GM12878 (cell line): ENCODE results near the gene FNDC11. TPM values are rescaled to one million over a fixed set of nuclear protein-coding genes. Genes with fewer than 3 reads are reported as not detected.

ENCODE experiments used
- ATAC-seq: fragments of 200-7000 bp; cut with Tn5 transposase; 3 replicates; pipeline ENCODE4 v1.9.1; 2020; ENCODE audit warnings: mild to moderate bottlenecking, moderate library complexity
- BruUV-seq: library from RNA; stranded (reverse); fragments of 400-500 nt; replicated peaks from 2 replicates; lab custom pipeline; 2021; lab: Mats Ljungman, UMichigan
- CTCF ChIA-PET: fragments of 300-600 bp; sonication (Branson Sonifier 250); formaldehyde crosslinking; extraction: SDS; loops from one replicate; lab custom pipeline; 2021; ENCODE audit warnings: inconsistent platforms; lab: Yijun Ruan, JAX
- POLR2A ChIA-PET: fragments of 350-600 bp; formaldehyde crosslinking; extraction: SDS; loops from one replicate; lab custom pipeline; 2021; ENCODE audit warnings: inconsistent platforms; lab: Charles Lee
- RAD21 ChIA-PET: fragments of 300-600 bp; sonication (Branson Sonifier 250); formaldehyde crosslinking; loops from one replicate; lab custom pipeline; 2023; ENCODE audit warnings: antibody characterized with exemption; ENCODE audit not compliant: unreplicated experiment; lab: Charles Lee
- SMC1A ChIA-PET: fragments of 300-600 bp; sonication (Branson Sonifier 250); formaldehyde crosslinking; loops from one replicate; lab custom pipeline; 2023; ENCODE audit not compliant: unreplicated experiment, uncharacterized antibody; lab: Charles Lee
- DNase-seq: peaks from one replicate; pipeline ENCODE4 v3.0.0-alpha.2; 2011; ENCODE audit warnings: low read depth, low spot score
- FAIRE-seq: peaks from 3 replicates; lab custom pipeline; 2011; peaks lifted over from hg19 to GRCh38; lab: Jason Lieb, UNC
- H2AFZ ChIP-seq: 2 replicates; pipeline ENCODE4 v1.6.0; 2011; ENCODE audit warnings: low read depth, low read length, control low read depth; ENCODE audit not compliant: control insufficient read depth
- H3K27ac ChIP-seq: 2 replicates; pipeline ENCODE4 v1.5.1; 2011; ENCODE audit warnings: control low read depth; ENCODE audit not compliant: control insufficient read depth, insufficient read depth
- H3K27me3 ChIP-seq, 2 experiments: replicated peaks in 1 of 2; 2 replicates each; pipeline versions ENCODE4 v1.6.0 to v1.6.1; 2011; ENCODE audit warnings: low read length in 1 of 2; ENCODE audit not compliant: control insufficient read depth in 2 of 2, insufficient read depth in 2 of 2
- H3K36me3 ChIP-seq, 2 experiments: 2 replicates each; pipeline ENCODE4 v1.5.1; 2011; ENCODE audit warnings: low read length in 1 of 2; ENCODE audit not compliant: control insufficient read depth in 2 of 2, insufficient read depth in 2 of 2
- H3K4me1 ChIP-seq: 2 replicates; pipeline ENCODE4 v1.6.1; 2011; ENCODE audit warnings: mild to moderate bottlenecking, low read length, moderate library complexity, mixed read lengths; ENCODE audit not compliant: control insufficient read depth, insufficient read depth
- H3K4me2 ChIP-seq: 2 replicates; pipeline ENCODE4 v1.6.0; 2011; ENCODE audit warnings: control low read depth; ENCODE audit not compliant: control insufficient read depth, insufficient read depth
- H3K4me3 ChIP-seq: fragments of 200-600 bp; sonication (generic); 2 replicates; pipeline ENCODE4 v1.5.1; 2016
- H3K79me2 ChIP-seq: 2 replicates; pipeline ENCODE4 v1.6.0; 2011; ENCODE audit warnings: low read length; ENCODE audit not compliant: control insufficient read depth, insufficient read depth
- H3K9ac ChIP-seq: 2 replicates; pipeline ENCODE4 v1.8.0; 2011; ENCODE audit warnings: low read length, control low read depth, mixed read lengths; ENCODE audit not compliant: control insufficient read depth, insufficient read depth
- H3K9me3 ChIP-seq: replicated peaks from 3 replicates; pipeline ENCODE4 v1.5.1; 2011; ENCODE audit warnings: mild to moderate bottlenecking, low read length; ENCODE audit not compliant: control insufficient read depth, insufficient read depth
- H4K20me1 ChIP-seq: 2 replicates; pipeline ENCODE4 v1.6.0; 2011; ENCODE audit not compliant: control insufficient read depth, insufficient read depth
- CREM ChIP-seq: IDR thresholded peaks from 2 replicates; pipeline ENCODE4 v1.6.1; 2014; ENCODE audit warnings: antibody characterized with exemption, low read depth
- JUND ChIP-seq: IDR thresholded peaks from 2 replicates; pipeline ENCODE4 v1.6.1; 2012; ENCODE audit warnings: low read depth, mild to moderate bottlenecking, low read length, improper control_type of control experiment, moderate library complexity
- KDM1A ChIP-seq: fragments of 200-600 bp; sonication (generic); IDR thresholded peaks from 2 replicates; pipeline ENCODE4 v1.6.1; 2016; ENCODE audit warnings: borderline replicate concordance
- MEF2A ChIP-seq: IDR thresholded peaks from 2 replicates; pipeline ENCODE4 v1.6.1; 2011; ENCODE audit warnings: low read depth, mild to moderate bottlenecking, low read length, moderate library complexity; ENCODE audit not compliant: insufficient read depth
- MTA2 ChIP-seq: fragments of 450-650 bp; IDR thresholded peaks from 2 replicates; pipeline ENCODE4 v1.6.1; 2016; ENCODE audit warnings: low read depth, mild to moderate bottlenecking, moderate library complexity
- MYB ChIP-seq: fragments of 150-350 bp; IDR thresholded peaks from 2 replicates; pipeline ENCODE4 v1.6.1; 2014; ENCODE audit warnings: mild to moderate bottlenecking, low read depth, low read length, borderline replicate concordance
- NFYB ChIP-seq: IDR thresholded peaks from 2 replicates; pipeline ENCODE4 v1.6.1; 2011; ENCODE audit warnings: low read depth, mild to moderate bottlenecking, low read length, improper control_type of control experiment, moderate library complexity; ENCODE audit not compliant: insufficient read depth
- POLR2A ChIP-seq: IDR thresholded peaks from 2 replicates; pipeline ENCODE4 v1.6.1; 2011; ENCODE audit warnings: low read depth, mild to moderate bottlenecking, low read length
- RBBP5 ChIP-seq: fragments of 200-600 bp; sonication (generic); conservative IDR thresholded peaks from 2 replicates; pipeline ENCODE4 v1.6.1; 2016
- RFX5 ChIP-seq: IDR thresholded peaks from 2 replicates; pipeline ENCODE4 v1.6.1; 2011; ENCODE audit warnings: low read depth, low read length, improper control_type of control experiment
- RUNX3 ChIP-seq: IDR thresholded peaks from 2 replicates; pipeline ENCODE4 v1.6.1; 2012; ENCODE audit warnings: low read length, inconsistent platforms
- SMC3 ChIP-seq: IDR thresholded peaks from 2 replicates; pipeline ENCODE4 v1.6.1; 2011; ENCODE audit warnings: low read length, improper control_type of control experiment, borderline replicate concordance
- SRF ChIP-seq, 2 experiments: IDR thresholded peaks; 2 replicates each; pipeline ENCODE4 v1.6.1; 2011; ENCODE audit warnings: low read depth in 2 of 2, low read length in 2 of 2, mild to moderate bottlenecking in 1 of 2, moderate library complexity in 1 of 2
- TCF7 ChIP-seq: IDR thresholded peaks from 2 replicates; pipeline ENCODE4 v1.6.1; 2014; ENCODE audit warnings: antibody characterized with exemption, borderline replicate concordance
- ZNF622 ChIP-seq: fragments of 450-650 bp; IDR thresholded peaks from 2 replicates; pipeline ENCODE4 v1.6.1; 2017; ENCODE audit warnings: mild to moderate bottlenecking, inconsistent platforms
- WGBS: methylation state at CpG from one replicate; pipeline ENCODE4 v1.1.6; 2016; ENCODE audit warnings: low lambda C conversion rate; ENCODE audit not compliant: insufficient replicate concordance, insufficient coverage; ENCODE audit errors: missing lambda C conversion rate; 5-methylcytosine and 5-hydroxymethylcytosine counted together
- in situ Hi-C: fragments of 300-500 bp; cut with MboI; formaldehyde crosslinking; loops from 9 replicates; pipeline ENCODE4 v1.14.3; 2018; ENCODE audit warnings: mixed read lengths
- intact Hi-C: fragments of 100-400 bp; cut with micrococcal nuclease; formaldehyde crosslinking; loops from one replicate; pipeline ENCODE4 v1.14.2; 2022; ENCODE audit not compliant: unreplicated experiment
- polyA plus RNA-seq, 11 experiments: library from polyadenylated mRNA; depleted of rRNA in 4 of 11; unstranded in 6 of 11; stranded (reverse) in 5 of 11; fragments of >200 nt; fragmentation: Nextera tagmentation in 4 of 11; fragmentation: Illumina TruSeq in 1 of 11; extraction: Ambion mirVana in 4 of 11; extraction: Trizol in 1 of 11; gene quantifications; 1 replicate in 1 of 11; 2 replicates in 10 of 11; pipeline versions ENCODE4 v1.2.1 to v1.2.3, GENCODE V29; 2011 to 2016; ENCODE audit warnings: inconsistent platforms in 2 of 11, missing spikeins in 2 of 11, low read depth in 1 of 11
- total RNA-seq, 4 experiments: library from RNA; depleted of rRNA in 3 of 4; stranded (reverse); fragments of >200 nt in 3 of 4; fragmentation: Illumina TruSeq in 1 of 4; extraction: Trizol in 1 of 4; gene quantifications; 2 replicates each; pipeline versions ENCODE4 v1.2.1 to v1.2.3, GENCODE V29; 2013 to 2021
- TF ChIP-seq, protein P1 (sequence below): fragments of 450-650 bp; formaldehyde crosslinking; IDR thresholded peaks from 2 replicates; pipeline ENCODE4 v1.4.0; 2020; ENCODE audit warnings: mild to moderate bottlenecking, moderate library complexity

Gene FNDC11
- total and polyA plus RNA-seq, 10 of the 15 experiments (the other 5 are each of a cell fraction or from before 2014, with no cell fraction given) = 0.09 to 0.72 (median 0.34) TPM; not detected in 2

DNA sequence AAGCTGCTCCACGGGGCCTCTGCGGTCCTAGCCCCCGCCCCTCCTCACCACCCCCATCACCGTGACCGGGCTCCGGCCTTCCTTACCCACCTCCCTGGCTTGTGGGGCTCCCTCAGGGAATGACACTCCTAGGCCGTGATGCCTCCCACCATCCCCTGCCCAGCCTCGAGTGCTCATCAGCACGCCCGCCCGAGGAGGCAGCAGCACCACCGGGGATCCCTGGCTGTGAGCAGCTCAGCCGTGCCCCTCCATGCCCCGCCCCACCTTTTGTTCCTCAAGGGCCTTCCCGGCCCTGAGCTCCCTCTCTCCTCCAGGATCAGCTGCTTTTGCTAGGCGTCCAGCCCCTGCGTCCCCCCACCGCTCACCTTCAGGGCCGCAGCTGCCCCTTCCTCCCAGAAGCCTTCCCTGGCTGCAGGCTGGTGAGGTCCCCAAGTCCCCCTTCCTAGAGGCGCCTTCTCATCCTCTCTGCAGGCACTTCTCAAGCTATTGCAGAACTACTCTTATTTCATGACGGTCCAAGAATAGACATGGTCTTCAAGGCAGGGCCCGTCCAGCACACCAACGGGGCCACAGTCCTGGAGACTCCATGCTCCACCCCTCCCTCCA, 3.0 kb downstream of the FNDC11 start:
- FAIRE-seq = no peak
- WGBS = 78% methylated on average over 23 of the region's 23 CpGs
- peak; percentile 22; the same call in 1 of the 2 replicates for TF ChIP-seq POLR2A
- TF ChIP-seq NFYB = no peak
- intact Hi-C loops (no loop called here), in situ Hi-C loops (no loop called here)
- no peak overlapping the region for H3K4me2 ChIP-seq
- no peaks in the 10 kb centered on the region; a peak in 1 of 4 replicates for H3K36me3 ChIP-seq
- H3K4me3 ChIP-seq = no peak overlapping the region
- ChIA-PET SMC1A (no interaction called here), POLR2A (interaction anchor here (1.4 kb wide), 1 partner anchor 16 kb away, joined by 3 read pairs; no protein-coding TSS in a partner anchor), CTCF (interaction anchor here (2.7 kb wide), 1 partner anchor 22 kb away, joined by 7 read pairs; no protein-coding TSS in a partner anchor), RAD21 (interaction anchor here (0.7 kb wide), 1 partner anchor 19 kb away, joined by 3 read pairs; no protein-coding TSS in a partner anchor)
- no peaks in the 10 kb centered on the region for H3K27me3 ChIP-seq
- no peak overlapping the region for H3K27ac ChIP-seq
- no peaks in the 10 kb centered on the region; the same call in 1 of the 2 replicates for H4K20me1 ChIP-seq
- DNase-seq = no peak
- ATAC-seq = no peak
- H3K9ac ChIP-seq = no peak overlapping the region
- H3K79me2 ChIP-seq = no peaks in the 10 kb centered on the region
- H3K4me1 ChIP-seq = peaks cover 21% of the 10 kb centered on the region
- H3K9me3 ChIP-seq = no peaks in the 10 kb centered on the region; the same call in 2 of the 3 replicates
- BruUV-seq = no TSS peak
- H2AFZ ChIP-seq = no peak overlapping the region

DNA sequence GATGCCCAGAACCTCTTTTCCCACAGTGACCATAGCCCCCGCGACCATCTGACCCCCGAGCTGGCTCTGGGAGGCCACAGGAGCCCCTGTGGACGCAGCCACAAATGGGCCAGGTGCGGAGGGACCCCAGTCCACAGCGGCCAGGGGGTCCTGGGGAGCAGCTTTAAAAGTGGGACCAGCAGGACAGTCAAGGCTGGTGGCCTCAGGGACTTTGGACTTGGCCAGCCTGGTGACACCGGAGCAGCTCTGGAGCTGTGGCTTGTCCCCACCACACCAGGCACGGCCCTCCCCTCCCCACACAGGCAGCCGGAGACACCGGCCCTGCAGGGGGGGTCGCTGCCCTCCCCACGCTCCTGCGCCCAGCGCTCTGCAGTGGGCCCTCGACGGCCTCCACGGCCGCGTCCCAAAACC, 3.5 kb downstream of the FNDC11 start:
- ATAC-seq = no peak
- FAIRE-seq = no peak
- TF ChIP-seq MTA2 = no peak
- no peak for TF ChIP-seq JUND
- no peak for TF ChIP-seq CREM
- no peak for TF ChIP-seq RUNX3
- no peak for TF ChIP-seq MYB
- no peak for TF ChIP-seq ZNF622
- TF ChIP-seq RFX5 = no peak
- TF ChIP-seq TCF7 = no peak
- no peak for TF ChIP-seq SRF (IDR thresholded peaks at IDR 0.05; ENCODE audit: low read depth in 2 of 2, low read length in 2 of 2)
- no peak for TF ChIP-seq MEF2A
- TF ChIP-seq KDM1A = no peak
- no peak for TF ChIP-seq SMC3
- no peak for TF ChIP-seq RBBP5
- TF ChIP-seq, protein P1, sequence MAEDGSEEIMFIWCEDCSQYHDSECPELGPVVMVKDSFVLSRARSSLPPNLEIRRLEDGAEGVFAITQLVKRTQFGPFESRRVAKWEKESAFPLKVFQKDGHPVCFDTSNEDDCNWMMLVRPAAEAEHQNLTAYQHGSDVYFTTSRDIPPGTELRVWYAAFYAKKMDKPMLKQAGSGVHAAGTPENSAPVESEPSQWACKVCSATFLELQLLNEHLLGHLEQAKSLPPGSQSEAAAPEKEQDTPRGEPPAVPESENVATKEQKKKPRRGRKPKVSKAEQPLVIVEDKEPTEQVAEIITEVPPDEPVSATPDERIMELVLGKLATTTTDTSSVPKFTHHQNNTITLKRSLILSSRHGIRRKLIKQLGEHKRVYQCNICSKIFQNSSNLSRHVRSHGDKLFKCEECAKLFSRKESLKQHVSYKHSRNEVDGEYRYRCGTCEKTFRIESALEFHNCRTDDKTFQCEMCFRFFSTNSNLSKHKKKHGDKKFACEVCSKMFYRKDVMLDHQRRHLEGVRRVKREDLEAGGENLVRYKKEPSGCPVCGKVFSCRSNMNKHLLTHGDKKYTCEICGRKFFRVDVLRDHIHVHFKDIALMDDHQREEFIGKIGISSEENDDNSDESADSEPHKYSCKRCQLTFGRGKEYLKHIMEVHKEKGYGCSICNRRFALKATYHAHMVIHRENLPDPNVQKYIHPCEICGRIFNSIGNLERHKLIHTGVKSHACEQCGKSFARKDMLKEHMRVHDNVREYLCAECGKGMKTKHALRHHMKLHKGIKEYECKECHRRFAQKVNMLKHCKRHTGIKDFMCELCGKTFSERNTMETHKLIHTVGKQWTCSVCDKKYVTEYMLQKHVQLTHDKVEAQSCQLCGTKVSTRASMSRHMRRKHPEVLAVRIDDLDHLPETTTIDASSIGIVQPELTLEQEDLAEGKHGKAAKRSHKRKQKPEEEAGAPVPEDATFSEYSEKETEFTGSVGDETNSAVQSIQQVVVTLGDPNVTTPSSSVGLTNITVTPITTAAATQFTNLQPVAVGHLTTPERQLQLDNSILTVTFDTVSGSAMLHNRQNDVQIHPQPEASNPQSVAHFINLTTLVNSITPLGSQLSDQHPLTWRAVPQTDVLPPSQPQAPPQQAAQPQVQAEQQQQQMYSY (CRISPR knock-in tag) = no peak

More for the DNA sequence above, 3.5 kb downstream of the FNDC11 start:
- no peak for DNase-seq
- intact Hi-C loops = no loop called here
- Histone ChIP-seq H3K79me2 (no peaks in the 10 kb centered on the region), H3K9ac (no peak overlapping the region), H3K36me3 (no peaks in the 10 kb centered on the region; a peak in 1 of 4 replicates), H3K9me3 (no peaks in the 10 kb centered on the region; the same call in 2 of the 3 replicates), H3K4me1 (peaks cover 16% of the 10 kb centered on the region), H3K27me3 (no peaks in the 10 kb centered on the region), H3K4me2 (no peak overlapping the region), H3K27ac (no peak overlapping the region), H4K20me1 (no peaks in the 10 kb centered on the region; the same call in 1 of the 2 replicates), H3K4me3 (no peak overlapping the region), H2AFZ (no peak overlapping the region)
- ChIA-PET RAD21 (interaction anchor here (0.7 kb wide), 1 partner anchor 19 kb away, joined by 3 read pairs; no protein-coding TSS in a partner anchor), POLR2A (no interaction called here), CTCF (no interaction called here), SMC1A (no interaction called here)
- in situ Hi-C loops = no loop called here
- no TSS peak for BruUV-seq
- WGBS = 71% methylated on average over 8 of the region's 19 CpGs
